ENCODE data around the gene PDE5A. TPM values are rescaled to one million over a fixed set of nuclear protein-coding genes. Genes with fewer than 3 reads are reported as not detected.

PDE5A gene
- total RNA-seq, 6 experiments from 2014 or later: 0.56 to 2.4 (median 0.91) TPM

DNA sequence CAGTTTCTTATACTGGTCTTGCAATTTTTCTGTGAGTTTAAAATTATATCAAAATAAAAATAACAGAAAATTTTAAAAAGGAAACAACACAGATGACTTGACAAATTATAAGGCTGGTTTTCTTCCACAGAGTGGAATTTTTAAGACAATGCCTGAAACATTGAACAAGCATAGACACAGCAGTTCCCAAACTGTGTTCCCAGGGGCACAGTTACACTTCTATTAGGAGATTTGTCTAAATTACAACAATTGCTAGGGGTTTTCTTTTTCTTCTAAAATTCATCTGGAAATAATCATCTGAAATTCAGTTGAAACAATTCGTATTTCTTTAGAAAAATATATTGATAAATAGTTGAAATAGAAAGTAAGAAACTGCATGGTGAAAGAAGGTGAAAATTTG lies 26.2 kb downstream of the PDE5A start:
- DNase-seq (no peak), ATAC-seq (no peak)
- 53% methylated on average over 1 of the region's 1 CpG for WGBS (ENCODE audit: insufficient coverage, low coverage, low lambda C conversion rate, missing lambda C conversion rate)
- Histone ChIP-seq H3K9me3 (no peaks in the 10 kb centered on the region), H3K4me3 (no peak overlapping the region), H3K36me3 (no peaks in the 10 kb centered on the region), H3K27ac (no peak overlapping the region), H3K27me3 (no peaks in the 10 kb centered on the region), H3K4me1 (no peaks in the 10 kb centered on the region)
- TF ChIP-seq CTCF (IDR thresholded peaks at IDR 0.05): no peak
- TF ChIP-seq POLR2A (IDR thresholded peaks at IDR 0.05): no peak
- intact Hi-C loops (cut with DNase I): no loop called here

GRCh38 chr4:119598521-119598920 lies 30.1 kb downstream of the PDE5A start:
- TF ChIP-seq POLR2A (IDR thresholded peaks at IDR 0.05): no peak
- TF ChIP-seq CTCF (IDR thresholded peaks at IDR 0.05): no peak
- H3K9me3 ChIP-seq: no peaks in the 10 kb centered on the region
- H3K27ac ChIP-seq: no peak overlapping the region
- intact Hi-C loops (cut with DNase I): no loop called here
- no peak for ATAC-seq
- no peak for DNase-seq
- H3K4me3 ChIP-seq: no peak overlapping the region
- 82% methylated on average over 2 of the region's 2 CpGs for WGBS (ENCODE audit: insufficient coverage, low coverage, low lambda C conversion rate, missing lambda C conversion rate)
- H3K36me3 ChIP-seq: no peaks in the 10 kb centered on the region
- H3K27me3 ChIP-seq: no peaks in the 10 kb centered on the region
- H3K4me1 ChIP-seq: no peaks in the 10 kb centered on the region

DNA sequence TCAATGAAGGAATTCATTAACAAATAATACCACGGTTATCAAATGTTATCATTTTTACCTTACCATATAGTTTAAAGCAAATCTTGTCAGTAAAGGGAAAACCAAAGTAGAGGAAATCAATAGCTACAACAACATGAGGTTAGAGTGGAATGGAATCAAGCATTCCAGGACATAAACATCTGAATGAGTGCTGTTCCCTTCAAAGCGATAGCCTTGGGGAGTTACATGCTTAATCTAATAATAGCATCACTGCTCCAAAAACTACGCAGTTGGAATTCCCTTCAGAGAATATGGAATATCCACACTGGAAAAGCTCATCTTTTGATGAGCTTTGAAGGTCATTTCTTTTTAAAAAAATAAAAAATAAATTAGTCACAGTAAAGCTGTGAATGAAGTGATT lies 31.2 kb downstream of the PDE5A start:
- intact Hi-C loops (cut with DNase I): no loop called here
- WGBS (ENCODE audit: insufficient coverage, low coverage, low lambda C conversion rate, missing lambda C conversion rate): 85% methylated on average over 3 of the region's 3 CpGs
- DNase-seq (no peak), ATAC-seq (no peak)
- TF ChIP-seq POLR2A (IDR thresholded peaks at IDR 0.05): no peak
- TF ChIP-seq CTCF (IDR thresholded peaks at IDR 0.05): no peak
- no peaks in the 10 kb centered on the region for H3K27me3 ChIP-seq
- no peak overlapping the region for H3K27ac ChIP-seq
- no peaks in the 10 kb centered on the region for H3K9me3 ChIP-seq
- H3K4me1 ChIP-seq: no peaks in the 10 kb centered on the region
- H3K4me3 ChIP-seq: no peak overlapping the region
- H3K36me3 ChIP-seq: no peaks in the 10 kb centered on the region

DNA sequence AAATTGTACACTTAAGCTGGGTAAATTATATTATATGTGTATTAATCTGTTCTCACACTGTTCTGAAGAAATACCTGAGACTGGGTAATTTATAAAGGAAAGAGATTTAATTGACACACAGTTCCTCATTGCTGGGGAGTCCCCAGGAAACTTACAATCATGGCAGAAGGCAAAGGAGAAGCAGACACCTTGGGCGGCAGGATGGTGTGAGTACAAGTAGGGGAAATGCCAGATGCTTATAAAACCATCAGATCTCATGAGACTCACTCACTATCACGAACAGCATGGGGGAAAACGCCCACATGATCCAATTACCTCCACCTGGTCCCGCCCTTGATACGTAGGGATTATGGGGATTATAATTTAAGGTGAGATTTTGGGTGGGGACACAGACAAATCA lies 34.9 kb downstream of the PDE5A start:
- TF ChIP-seq POLR2A (IDR thresholded peaks at IDR 0.05): no peak
- TF ChIP-seq CTCF (IDR thresholded peaks at IDR 0.05): no peak
- no peak for ATAC-seq
- no peak overlapping the region for H3K27ac ChIP-seq
- no peaks in the 10 kb centered on the region for H3K36me3 ChIP-seq
- no peaks in the 10 kb centered on the region for H3K9me3 ChIP-seq
- no peak overlapping the region for H3K4me3 ChIP-seq
- H3K27me3 ChIP-seq: no peaks in the 10 kb centered on the region
- H3K4me1 ChIP-seq: no peaks in the 10 kb centered on the region
- intact Hi-C loops (cut with DNase I): no loop called here
- DNase-seq: no peak
- 70% methylated on average over 5 of the region's 5 CpGs for WGBS (ENCODE audit: insufficient coverage, low coverage, low lambda C conversion rate, missing lambda C conversion rate)

GRCh38 chr4:119592830-119593229 lies 35.8 kb downstream of the PDE5A start:
- Histone ChIP-seq H3K27me3 (no peaks in the 10 kb centered on the region), H3K27ac (no peak overlapping the region), H3K9me3 (no peaks in the 10 kb centered on the region), H3K4me3 (no peak overlapping the region), H3K4me1 (no peaks in the 10 kb centered on the region), H3K36me3 (no peaks in the 10 kb centered on the region)
- DNase-seq: no peak
- intact Hi-C loops (cut with DNase I): no loop called here
- no peak for TF ChIP-seq CTCF (IDR thresholded peaks at IDR 0.05)
- TF ChIP-seq POLR2A (IDR thresholded peaks at IDR 0.05): no peak
- WGBS (ENCODE audit: insufficient coverage, low coverage, low lambda C conversion rate, missing lambda C conversion rate): 67% methylated on average over 1 of the region's 1 CpG
- no peak for ATAC-seq
